GM12891 (cell line): ENCODE measurements around the gene CPED1.
A peak's percentile ranks its signal among the peaks of the same experiment; 100 is the strongest.

Experiments
- DNase-seq: peaks from one replicate; pipeline ENCODE4 v3.0.0; 2011; ENCODE audit warnings: low spot score; ENCODE audit not compliant: insufficient read length
- FAIRE-seq: peaks from 2 replicates; lab custom pipeline; 2011; peaks lifted over from hg19 to GRCh38; lab: Jason Lieb, UNC
- PAX5 ChIP-seq: IDR thresholded peaks from 2 replicates; pipeline ENCODE4 v1.6.1; 2011; ENCODE audit warnings: low read length, moderate library complexity, mild to moderate bottlenecking; ENCODE audit not compliant: insufficient read depth, severe bottlenecking
- POLR2A ChIP-seq: IDR thresholded peaks from 2 replicates; pipeline ENCODE4 v1.6.1; 2011; ENCODE audit warnings: low read depth, low read length, control low read depth
- POLR2AphosphoS5 ChIP-seq: IDR thresholded peaks from 2 replicates; pipeline ENCODE4 v1.6.1; 2011; ENCODE audit warnings: low read depth, low read length, control low read depth
- POU2F2 ChIP-seq: IDR thresholded peaks from 2 replicates; pipeline ENCODE4 v1.6.1; 2011; ENCODE audit warnings: low read depth, mild to moderate bottlenecking, control low read depth, low read length, moderate library complexity
- SPI1 ChIP-seq: IDR thresholded peaks from 2 replicates; pipeline ENCODE4 v1.6.1; 2011; ENCODE audit warnings: low read depth, low read length, control low read depth
- TAF1 ChIP-seq: IDR thresholded peaks from 2 replicates; pipeline ENCODE4 v1.6.1; 2011; ENCODE audit warnings: low read depth, low read length, control low read depth

Gene CPED1

DNA sequence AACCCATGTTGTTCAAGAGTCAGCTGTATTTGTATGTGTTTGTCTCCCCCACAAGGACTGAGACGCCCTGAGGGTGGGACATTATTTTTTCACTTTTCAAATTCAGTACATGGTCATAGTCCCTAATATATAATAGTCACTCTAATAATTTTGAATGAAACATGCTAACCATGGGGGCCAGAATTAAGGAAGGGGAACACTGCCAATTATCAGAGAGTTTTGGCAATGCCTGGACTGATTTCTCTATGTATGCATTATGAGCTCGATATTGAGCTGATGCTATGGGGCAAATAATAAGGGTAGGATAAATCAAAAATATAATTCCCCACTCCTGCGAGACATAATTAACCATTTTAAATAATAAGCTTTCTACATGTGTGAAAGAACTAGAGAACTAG is 87.4 kb downstream of the CPED1 start:
- no peak for FAIRE-seq
- no peak for TF ChIP-seq TAF1
- TF ChIP-seq POLR2AphosphoS5: no peak
- TF ChIP-seq PAX5: no peak
- no peak for TF ChIP-seq POU2F2
- TF ChIP-seq SPI1: no peak
- TF ChIP-seq POLR2A: no peak

DNA sequence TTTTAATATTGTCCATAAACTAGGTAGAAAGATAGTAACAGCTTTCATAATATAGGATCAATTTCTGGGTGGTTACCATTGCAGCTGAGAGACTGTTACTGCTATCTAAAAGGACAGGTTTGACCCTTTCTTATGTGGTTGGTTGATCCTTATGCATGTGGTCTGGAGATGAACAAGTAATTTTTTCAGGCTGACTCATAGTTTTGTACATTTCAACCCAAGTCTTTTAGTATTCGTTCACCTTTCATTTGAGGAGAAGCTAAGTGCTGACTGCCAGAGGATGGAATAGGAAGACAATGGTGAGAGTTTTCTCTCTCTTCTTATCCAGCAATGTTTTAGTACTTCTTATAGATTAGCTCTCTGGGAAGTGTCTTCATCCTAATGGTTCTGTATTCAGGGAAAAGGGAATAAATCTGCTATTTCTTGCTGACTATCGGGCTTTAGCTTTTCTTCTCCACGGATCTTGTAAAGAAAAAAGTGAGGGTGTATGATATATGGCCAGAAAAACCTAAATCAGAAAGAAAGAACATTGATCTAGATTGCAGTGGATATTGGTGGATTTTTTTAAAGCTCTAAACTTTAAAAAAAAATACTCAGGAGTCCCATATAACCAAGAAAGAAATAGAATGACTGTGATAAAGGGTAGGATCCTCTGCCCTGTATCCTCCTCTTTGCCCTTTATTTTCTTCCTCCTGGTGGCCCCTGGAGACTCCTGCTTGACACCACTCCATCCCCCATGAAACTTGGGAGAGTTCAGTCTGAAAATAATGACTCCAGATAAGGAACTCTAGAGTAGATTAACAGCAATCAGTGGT is 88.0 kb downstream of the CPED1 start:
- TF ChIP-seq POU2F2: no peak
- no peak for TF ChIP-seq PAX5
- TF ChIP-seq SPI1: no peak
- TF ChIP-seq POLR2A: no peak
- TF ChIP-seq POLR2AphosphoS5: no peak
- no peak for TF ChIP-seq TAF1
- no peak for DNase-seq
- no peak for FAIRE-seq

More for the DNA sequence above, 87.4 kb downstream of the CPED1 start:
- no peak for DNase-seq

DNA sequence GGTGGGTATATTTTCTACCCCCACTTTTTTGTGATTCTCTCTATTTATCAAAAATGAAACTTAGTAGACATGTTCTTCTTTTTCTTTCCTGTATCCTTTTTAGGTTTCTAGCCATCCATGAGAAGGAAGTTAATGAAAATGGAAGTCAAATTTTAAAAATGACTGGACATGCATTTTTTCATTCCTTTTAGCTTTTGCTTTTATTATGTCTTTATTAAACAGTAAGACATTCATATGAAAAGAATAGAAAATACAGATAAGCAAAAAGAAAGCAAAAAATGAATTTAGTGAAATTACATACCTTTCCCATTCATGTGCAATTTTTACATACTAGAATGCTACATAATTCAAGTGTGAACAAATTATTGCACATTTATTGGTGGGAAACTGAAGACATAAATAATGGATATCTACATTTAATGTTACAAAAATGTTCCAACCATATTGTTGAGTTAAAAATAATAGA is 88.7 kb downstream of the CPED1 start:
- TF ChIP-seq PAX5 (no peak), POLR2A (no peak), POLR2AphosphoS5 (no peak), SPI1 (no peak), TAF1 (no peak), POU2F2 (no peak)
- DNase-seq (no peak), FAIRE-seq (no peak)

DNA sequence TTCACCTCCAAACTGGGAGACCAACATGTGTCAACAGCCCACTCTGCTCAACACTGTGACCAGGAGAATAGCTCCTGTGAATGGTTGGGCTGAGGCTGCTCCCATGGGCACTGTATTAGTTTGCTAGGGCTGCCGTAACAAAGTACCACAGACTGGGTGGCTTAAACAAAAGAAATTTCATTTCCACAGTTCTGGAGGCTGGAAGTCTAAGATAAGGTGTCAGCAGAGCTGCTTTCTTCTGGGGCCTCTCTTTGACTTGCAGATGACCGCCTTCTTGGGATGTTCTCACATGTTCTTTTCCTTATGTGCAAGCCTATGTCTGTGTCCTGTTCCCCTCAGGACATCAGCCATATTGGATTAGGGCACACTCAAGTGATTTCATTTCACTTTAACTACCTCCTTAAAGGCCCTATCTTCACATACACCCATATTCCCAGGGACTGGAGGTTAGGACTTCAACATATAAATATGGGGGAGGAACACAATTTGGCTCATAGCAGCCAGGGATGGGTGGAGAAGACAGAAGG is 90.3 kb downstream of the CPED1 start:
- FAIRE-seq (no peak), DNase-seq (no peak)
- TF ChIP-seq POLR2AphosphoS5: no peak
- no peak for TF ChIP-seq SPI1

DNA sequence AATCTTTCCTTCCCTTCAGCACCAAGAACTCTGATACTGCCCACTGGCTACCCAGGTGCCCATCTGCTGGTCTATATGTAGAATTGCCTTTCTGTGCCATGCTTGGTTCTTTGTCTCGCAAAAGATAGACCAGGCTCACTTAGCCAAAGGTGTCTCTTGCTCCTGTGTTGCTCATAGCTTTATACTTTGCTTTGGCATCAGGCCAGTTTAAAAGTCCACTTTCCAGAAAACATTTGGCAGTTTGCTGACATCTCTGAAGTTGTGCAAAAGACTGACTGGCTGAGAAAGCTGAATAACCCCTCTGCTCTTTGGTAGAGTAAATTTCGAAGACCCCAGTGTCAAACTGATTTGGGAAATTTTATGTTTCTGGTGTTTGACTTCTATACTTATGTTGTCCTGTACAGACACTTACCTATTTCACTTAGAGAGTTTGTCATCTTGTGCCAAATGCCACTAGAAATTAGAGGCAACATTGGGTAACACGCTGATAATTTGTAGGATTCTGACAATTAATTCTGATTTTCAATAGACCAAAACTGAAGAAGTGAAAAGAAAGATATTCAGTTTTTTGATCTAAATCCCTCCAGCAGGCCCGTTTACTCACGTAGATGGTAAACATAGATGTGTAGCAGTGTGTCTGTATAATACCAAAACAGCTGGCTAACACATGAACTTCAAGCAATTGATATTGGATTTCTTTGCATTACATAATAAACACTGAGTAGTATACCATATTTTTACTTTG is 91.1 kb downstream of the CPED1 start:
- DNase-seq (no peak), FAIRE-seq (no peak)
- TF ChIP-seq POLR2AphosphoS5: no peak
- TF ChIP-seq TAF1: no peak
- no peak for TF ChIP-seq PAX5
- no peak for TF ChIP-seq POU2F2
- TF ChIP-seq SPI1: no peak
- no peak for TF ChIP-seq POLR2A

DNA sequence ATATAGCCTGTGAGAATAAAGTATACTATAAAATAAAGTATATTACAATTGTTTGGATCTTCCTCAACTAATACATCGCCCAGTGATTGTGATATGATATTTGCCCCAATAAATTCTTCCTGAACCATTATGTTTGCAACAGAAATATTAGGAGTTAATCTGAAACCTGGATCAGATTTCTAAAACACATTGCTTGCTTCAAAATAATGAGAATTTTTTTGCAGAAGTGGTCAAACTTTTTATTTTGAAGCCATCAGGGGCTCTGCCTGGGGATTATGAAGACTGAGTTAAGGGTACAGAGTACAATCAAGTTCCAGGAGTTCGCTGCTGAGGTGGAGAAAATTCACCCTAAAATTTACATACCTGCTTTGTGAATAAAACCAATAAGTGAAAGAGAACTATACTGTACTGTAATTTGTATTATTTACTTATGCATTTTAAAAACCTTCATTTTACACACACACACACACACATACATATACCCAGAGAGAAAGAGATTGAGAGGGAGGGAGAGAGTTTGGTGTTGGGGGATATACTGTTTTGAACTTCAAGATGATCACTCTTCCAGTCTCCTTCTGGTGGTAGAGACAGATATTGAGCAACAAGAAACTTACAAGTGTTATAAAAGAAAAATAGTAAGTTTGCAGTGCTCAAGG is 91.9 kb downstream of the CPED1 start:
- FAIRE-seq (no peak), DNase-seq (no peak)
- TF ChIP-seq SPI1: no peak
- no peak for TF ChIP-seq POLR2A
- TF ChIP-seq POLR2AphosphoS5: no peak
- no peak for TF ChIP-seq TAF1
- no peak for TF ChIP-seq POU2F2
- TF ChIP-seq PAX5: no peak

DNA sequence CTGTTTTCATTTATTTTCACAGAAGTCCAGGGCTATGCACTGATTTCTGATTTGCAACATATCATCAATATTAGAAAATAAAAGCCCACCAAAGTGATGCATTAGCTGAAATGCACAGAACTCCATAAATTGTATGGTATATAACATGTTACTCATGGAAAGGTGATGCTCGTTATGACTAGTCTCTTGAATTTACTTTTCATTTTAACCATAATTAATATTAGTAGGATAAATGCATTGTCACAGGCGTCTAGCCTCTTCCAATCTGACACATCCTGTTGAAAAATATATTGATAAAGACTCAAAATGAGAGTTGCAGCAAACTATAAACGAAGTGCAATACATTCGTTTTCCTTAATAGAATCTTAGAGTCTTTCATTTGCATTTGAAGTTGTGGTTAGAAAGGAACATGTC is 92.4 kb downstream of the CPED1 start:
- no peak for FAIRE-seq
- DNase-seq: no peak
- TF ChIP-seq SPI1 (no peak), POU2F2 (no peak), POLR2A (no peak), PAX5 (no peak), TAF1 (no peak), POLR2AphosphoS5 (no peak)

DNA sequence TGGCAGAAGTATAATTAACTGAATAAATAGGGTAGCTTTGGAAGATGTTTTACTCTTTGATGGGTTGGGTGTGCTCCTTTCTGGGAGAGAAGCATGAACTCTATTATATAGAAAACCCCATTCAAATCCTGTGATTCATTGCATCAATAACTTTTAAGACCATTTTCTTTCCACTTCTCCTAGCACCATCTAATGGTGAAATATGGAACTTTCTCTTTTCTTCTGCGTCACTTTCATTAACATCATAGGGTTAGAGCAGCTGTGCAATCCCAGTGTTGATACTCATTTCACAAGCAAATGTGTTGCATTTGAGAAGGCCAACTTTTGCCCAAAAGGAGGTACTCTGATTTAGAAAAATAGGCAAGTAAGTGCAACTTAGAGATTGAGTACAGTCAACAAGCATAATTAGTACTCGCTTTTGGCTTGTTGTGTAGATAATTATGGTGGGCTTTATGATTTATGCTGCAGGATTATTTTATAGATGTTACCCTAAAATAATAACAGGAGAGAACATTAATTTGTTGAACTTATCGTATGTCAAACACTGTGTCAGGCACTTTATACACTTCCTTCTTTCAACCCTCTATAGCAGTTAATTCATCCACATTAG is 92.9 kb downstream of the CPED1 start:
- no peak for TF ChIP-seq TAF1
- FAIRE-seq (peak; percentile 66), DNase-seq (no peak)
